ENCODE data around the gene DYNLT2.

DNA sequence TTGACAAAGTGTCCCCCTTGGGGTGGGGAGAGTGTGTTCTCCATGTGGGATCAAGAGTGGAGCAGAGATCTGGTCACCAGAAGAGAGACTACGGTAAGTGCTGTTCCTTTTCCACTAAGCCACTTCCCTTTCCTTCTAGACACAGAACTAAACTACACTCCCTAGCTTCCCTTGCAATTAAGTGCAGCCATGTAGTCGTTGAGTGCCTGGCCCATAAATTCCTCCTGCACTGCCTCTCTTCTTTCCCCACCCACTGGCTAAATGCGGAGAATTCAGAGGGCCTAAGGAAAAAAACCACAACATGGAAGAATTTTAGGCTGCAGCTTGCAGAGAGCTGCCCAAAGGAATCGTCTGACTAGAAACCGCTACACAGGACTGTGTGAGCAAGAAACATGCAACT lies 51.1 kb downstream of the DYNLT2 start:
- TF ChIP-seq POLR2A (IDR thresholded peaks at IDR 0.05) (no peak), POLR2AphosphoS5 (IDR thresholded peaks at IDR 0.05; ENCODE audit: insufficient read depth in 1 of 2, low read depth in 1 of 2) (no peak)
- TF ChIP-seq, protein P1, sequence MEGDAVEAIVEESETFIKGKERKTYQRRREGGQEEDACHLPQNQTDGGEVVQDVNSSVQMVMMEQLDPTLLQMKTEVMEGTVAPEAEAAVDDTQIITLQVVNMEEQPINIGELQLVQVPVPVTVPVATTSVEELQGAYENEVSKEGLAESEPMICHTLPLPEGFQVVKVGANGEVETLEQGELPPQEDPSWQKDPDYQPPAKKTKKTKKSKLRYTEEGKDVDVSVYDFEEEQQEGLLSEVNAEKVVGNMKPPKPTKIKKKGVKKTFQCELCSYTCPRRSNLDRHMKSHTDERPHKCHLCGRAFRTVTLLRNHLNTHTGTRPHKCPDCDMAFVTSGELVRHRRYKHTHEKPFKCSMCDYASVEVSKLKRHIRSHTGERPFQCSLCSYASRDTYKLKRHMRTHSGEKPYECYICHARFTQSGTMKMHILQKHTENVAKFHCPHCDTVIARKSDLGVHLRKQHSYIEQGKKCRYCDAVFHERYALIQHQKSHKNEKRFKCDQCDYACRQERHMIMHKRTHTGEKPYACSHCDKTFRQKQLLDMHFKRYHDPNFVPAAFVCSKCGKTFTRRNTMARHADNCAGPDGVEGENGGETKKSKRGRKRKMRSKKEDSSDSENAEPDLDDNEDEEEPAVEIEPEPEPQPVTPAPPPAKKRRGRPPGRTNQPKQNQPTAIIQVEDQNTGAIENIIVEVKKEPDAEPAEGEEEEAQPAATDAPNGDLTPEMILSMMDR (IDR thresholded peaks at IDR 0.05): no peak
